OCI-LY1 (cell line): ENCODE data around the gene EMC7.

Experiments
- H2AFZ ChIP-seq: fragments of 200-600 bp; sonication (generic), shearing (Covaris generic); 2 replicates; pipeline ENCODE4 v1.6.0; 2014; ENCODE audit warnings: antibody characterized with exemption, mild to moderate bottlenecking, low read length
- H3F3A ChIP-seq: fragments of 200-600 bp; sonication (generic), shearing (Covaris generic); 2 replicates; pipeline ENCODE4 v1.6.0; 2014; ENCODE audit warnings: mild to moderate bottlenecking, antibody characterized with exemption, low read length, moderate library complexity; ENCODE audit not compliant: insufficient read depth
- H3K27ac ChIP-seq: fragments of 200-600 bp; sonication (generic); 2 replicates; pipeline ENCODE4 v1.5.1; 2014; ENCODE audit warnings: low read length, mixed run types, mild to moderate bottlenecking, low read depth; ENCODE audit not compliant: poor library complexity, severe bottlenecking
- H3K27me3 ChIP-seq: fragments of 200-600 bp; sonication (generic); 2 replicates; pipeline ENCODE4 v1.6.0; 2014; ENCODE audit warnings: antibody characterized with exemption, mild to moderate bottlenecking, low read length, moderate library complexity; ENCODE audit not compliant: insufficient read depth
- H3K36me3 ChIP-seq: fragments of 200-600 bp; sonication (generic); 2 replicates; pipeline ENCODE4 v1.6.1; 2014; ENCODE audit warnings: mild to moderate bottlenecking, antibody characterized with exemption, low read length, moderate library complexity, mixed read lengths; ENCODE audit not compliant: insufficient read depth
- H3K4me1 ChIP-seq: fragments of 200-600 bp; sonication (generic); 2 replicates; pipeline ENCODE4 v1.5.1; 2014; ENCODE audit warnings: mild to moderate bottlenecking, low read length, moderate library complexity; ENCODE audit not compliant: insufficient read depth, severe bottlenecking
- H3K4me2 ChIP-seq: fragments of 200-600 bp; sonication (generic), shearing (Covaris generic); 2 replicates; pipeline ENCODE4 v1.6.1; 2014; ENCODE audit warnings: low read length
- H3K4me3 ChIP-seq: fragments of 200-600 bp; sonication (generic); 2 replicates; pipeline ENCODE4 v1.5.1; 2014; ENCODE audit warnings: low read length, low read depth, mild to moderate bottlenecking, mixed read lengths; ENCODE audit not compliant: poor library complexity, severe bottlenecking
- H3K79me2 ChIP-seq: fragments of 200-600 bp; shearing (Covaris generic); 2 replicates; pipeline ENCODE4 v1.6.1; 2016; ENCODE audit warnings: mixed run types, low read length, mixed read lengths; ENCODE audit not compliant: insufficient read depth
- H3K9ac ChIP-seq: fragments of 200-600 bp; sonication (generic), shearing (Covaris generic); 2 replicates; pipeline ENCODE4 v1.6.1; 2014; ENCODE audit warnings: mild to moderate bottlenecking, low read length, mixed read lengths
- H3K9me2 ChIP-seq: fragments of 200-600 bp; sonication (generic), shearing (Covaris generic); 2 replicates; pipeline ENCODE4 v1.6.1; 2014; ENCODE audit warnings: low read depth, mild to moderate bottlenecking, low read length, mixed read lengths
- H3K9me3 ChIP-seq: fragments of 200-600 bp; shearing (Covaris generic); 2 replicates; pipeline ENCODE4 v1.6.1; 2014; ENCODE audit warnings: low read length, mixed read lengths
- H4K20me1 ChIP-seq: fragments of 200-600 bp; sonication (generic), shearing (Covaris generic); 2 replicates; pipeline ENCODE4 v1.6.0; 2016; ENCODE audit warnings: mild to moderate bottlenecking, low read length; ENCODE audit not compliant: insufficient read depth
- CTCF ChIP-seq: fragments of 200-600 bp; sonication (generic), shearing (Covaris generic); IDR thresholded peaks from 2 replicates; pipeline ENCODE4 v1.5.1; 2017; ENCODE audit warnings: mild to moderate bottlenecking, antibody characterized with exemption, low read length, moderate library complexity, mixed read lengths
- EZH2 ChIP-seq: fragments of 200-600 bp; sonication (generic), shearing (Covaris generic); IDR thresholded peaks from 2 replicates; pipeline ENCODE4 v1.8.0; 2017; ENCODE audit warnings: borderline replicate concordance, mixed run types, mild to moderate bottlenecking, antibody characterized with exemption, low read length, moderate library complexity, mixed read lengths

Gene EMC7

GRCh38 chr15:34132881-34133280 lies 31.2 kb upstream of the EMC7 start:
- H3K9me2 ChIP-seq, result no peaks in the 10 kb centered on the region
- H3K4me3 ChIP-seq, result no peak overlapping the region
- H3K27ac ChIP-seq, result no peak overlapping the region
- H3K9ac ChIP-seq, result no peak overlapping the region
- no peaks in the 10 kb centered on the region for H3K4me1 ChIP-seq
- no peaks in the 10 kb centered on the region for H3K79me2 ChIP-seq
- H3K27me3 ChIP-seq, result no peaks in the 10 kb centered on the region
- H3K9me3 ChIP-seq, result no peaks in the 10 kb centered on the region
- TF ChIP-seq CTCF, result no peak
- no peak for TF ChIP-seq EZH2
- H3K4me2 ChIP-seq, result no peak overlapping the region
- H3F3A ChIP-seq, result no peaks in the 10 kb centered on the region
- H4K20me1 ChIP-seq, result no peaks in the 10 kb centered on the region
- no peaks in the 10 kb centered on the region for H3K36me3 ChIP-seq
- no peak overlapping the region for H2AFZ ChIP-seq

- no peak overlapping the region for H3K9ac ChIP-seq
- H3K79me2 ChIP-seq, result no peaks in the 10 kb centered on the region
- H3F3A ChIP-seq, result no peaks in the 10 kb centered on the region
- no peaks in the 10 kb centered on the region for H4K20me1 ChIP-seq
- H3K4me1 ChIP-seq, result no peaks in the 10 kb centered on the region
- no peak overlapping the region for H2AFZ ChIP-seq
- H3K27me3 ChIP-seq, result no peaks in the 10 kb centered on the region
- no peak overlapping the region for H3K4me2 ChIP-seq
- H3K36me3 ChIP-seq, result no peaks in the 10 kb centered on the region
- TF ChIP-seq EZH2 (no peak), CTCF (no peak)
- H3K27ac ChIP-seq, result no peak overlapping the region
- no peaks in the 10 kb centered on the region for H3K9me3 ChIP-seq
- H3K9me2 ChIP-seq, result no peaks in the 10 kb centered on the region
- no peak overlapping the region for H3K4me3 ChIP-seq
Observed at GRCh38 chr15:34128898-34129297, 27.2 kb upstream of the EMC7 start.

- no peak overlapping the region for H3K4me3 ChIP-seq
- H3K36me3 ChIP-seq, result no peaks in the 10 kb centered on the region
- H3K4me2 ChIP-seq, result no peak overlapping the region
- H3K27ac ChIP-seq, result no peak overlapping the region
- H3K9me3 ChIP-seq, result no peaks in the 10 kb centered on the region
- H3K4me1 ChIP-seq, result no peaks in the 10 kb centered on the region
- H3F3A ChIP-seq, result no peaks in the 10 kb centered on the region
- H3K9ac ChIP-seq, result no peak overlapping the region
- no peaks in the 10 kb centered on the region for H3K27me3 ChIP-seq
- H3K79me2 ChIP-seq, result no peaks in the 10 kb centered on the region
- no peak overlapping the region for H2AFZ ChIP-seq
- no peaks in the 10 kb centered on the region for H3K9me2 ChIP-seq
- no peak for TF ChIP-seq EZH2
- no peak for TF ChIP-seq CTCF
- no peaks in the 10 kb centered on the region for H4K20me1 ChIP-seq
Observed at GRCh38 chr15:34126522-34126921, 24.9 kb upstream of the EMC7 start.
